Measurements from ENCODE around the gene NEU2.

NEU2 gene

GRCh38 chr2:233020454-233020853 is 12.0 kb upstream of the NEU2 start:
- no peak for TF ChIP-seq REST (IDR thresholded peaks at IDR 0.05; ENCODE audit: insufficient read depth in 1 of 2, low read depth in 2 of 2, low read length in 2 of 2)
- no peak for TF ChIP-seq POLR2AphosphoS5 (IDR thresholded peaks at IDR 0.05; ENCODE audit: low read depth, low read length)
- no peak for TF ChIP-seq SIN3A (IDR thresholded peaks at IDR 0.05; ENCODE audit: borderline replicate concordance, insufficient read depth, low read length)
- TF ChIP-seq TAF1 (IDR thresholded peaks at IDR 0.05; ENCODE audit: borderline replicate concordance, insufficient read depth, low read length): no peak
- TF ChIP-seq FOXP2 (optimal IDR thresholded peaks at IDR 0.05; ENCODE audit: borderline replicate concordance, extremely low read depth, extremely low read length, insufficient read depth): no peak

- TF ChIP-seq SIN3A (IDR thresholded peaks at IDR 0.05; ENCODE audit: borderline replicate concordance, insufficient read depth, low read length): no peak
- no peak for TF ChIP-seq REST (IDR thresholded peaks at IDR 0.05; ENCODE audit: insufficient read depth in 1 of 2, low read depth in 2 of 2, low read length in 2 of 2)
- no peak for TF ChIP-seq FOXP2 (optimal IDR thresholded peaks at IDR 0.05; ENCODE audit: borderline replicate concordance, extremely low read depth, extremely low read length, insufficient read depth)
- no peak for TF ChIP-seq POLR2AphosphoS5 (IDR thresholded peaks at IDR 0.05; ENCODE audit: low read depth, low read length)
- no peak for TF ChIP-seq TAF1 (IDR thresholded peaks at IDR 0.05; ENCODE audit: borderline replicate concordance, insufficient read depth, low read length)
Measured at GRCh38 chr2:233021771-233022170, 10.7 kb upstream of the NEU2 start.

- TF ChIP-seq POLR2AphosphoS5 (IDR thresholded peaks at IDR 0.05; ENCODE audit: low read depth, low read length) (no peak), REST (IDR thresholded peaks at IDR 0.05; ENCODE audit: insufficient read depth in 1 of 2, low read depth in 2 of 2, low read length in 2 of 2) (no peak), SIN3A (IDR thresholded peaks at IDR 0.05; ENCODE audit: borderline replicate concordance, insufficient read depth, low read length) (no peak), FOXP2 (optimal IDR thresholded peaks at IDR 0.05; ENCODE audit: borderline replicate concordance, extremely low read depth, extremely low read length, insufficient read depth) (no peak), TAF1 (IDR thresholded peaks at IDR 0.05; ENCODE audit: borderline replicate concordance, insufficient read depth, low read length) (no peak)
Measured at GRCh38 chr2:233022561-233022960, 9.9 kb upstream of the NEU2 start.

GRCh38 chr2:233023007-233023760 is 9.3 kb upstream of the NEU2 start:
- no peak for TF ChIP-seq FOXP2 (optimal IDR thresholded peaks at IDR 0.05; ENCODE audit: borderline replicate concordance, extremely low read depth, extremely low read length, insufficient read depth)
- no peak for TF ChIP-seq REST (IDR thresholded peaks at IDR 0.05; ENCODE audit: insufficient read depth in 1 of 2, low read depth in 2 of 2, low read length in 2 of 2)
- TF ChIP-seq POLR2AphosphoS5 (IDR thresholded peaks at IDR 0.05; ENCODE audit: low read depth, low read length): no peak
- TF ChIP-seq SIN3A (IDR thresholded peaks at IDR 0.05; ENCODE audit: borderline replicate concordance, insufficient read depth, low read length): no peak
- no peak for TF ChIP-seq TAF1 (IDR thresholded peaks at IDR 0.05; ENCODE audit: borderline replicate concordance, insufficient read depth, low read length)
